ENCODE measurements around the gene ATP9B. TPM values are rescaled to one million over a fixed set of nuclear protein-coding genes. Genes with fewer than 3 reads are reported as not detected.

The ATP9B gene
- total RNA-seq, 1 donor from 2014 or later: 12.6 TPM

GRCh38 chr18:79151191-79151590 lies 82.0 kb downstream of the ATP9B start:
- Mint-ChIP-seq H3K9me3 (ENCODE audit: unreplicated experiment) (no peaks in the 10 kb centered on the region), H3K27me3 (ENCODE audit: low read depth, unreplicated experiment) (no peaks in the 10 kb centered on the region), H3K36me3 (ENCODE audit: low read depth, unreplicated experiment) (peaks cover 5% of the 10 kb centered on the region), H3K27ac (ENCODE audit: unreplicated experiment) (no peak overlapping the region), H3K4me1 (ENCODE audit: low read depth, unreplicated experiment) (peaks cover 3% of the 10 kb centered on the region), H3K4me3 (ENCODE audit: unreplicated experiment) (no peak overlapping the region)
- no peaks in the 10 kb centered on the region for H3K9me3 ChIP-seq (ENCODE audit: insufficient read depth, low read depth, low read length)
- H3K4me2 ChIP-seq (ENCODE audit: low read length): no peak overlapping the region
- H3K9ac ChIP-seq (ENCODE audit: low read length): no peak overlapping the region
- H4K20me1 ChIP-seq (ENCODE audit: insufficient read depth, low read length): no peaks in the 10 kb centered on the region
- no peak for FAIRE-seq
- no peak overlapping the region for H3K4me3 ChIP-seq (ENCODE audit: insufficient read depth, low read depth, low read length)
- DNase-seq (ENCODE audit: low read depth): no peak
- no peaks in the 10 kb centered on the region for H3K36me3 ChIP-seq (ENCODE audit: insufficient read depth, low read length)
- H3K4me1 ChIP-seq (ENCODE audit: insufficient read depth, low read length): peaks cover 3% of the 10 kb centered on the region
- H3K79me2 ChIP-seq (ENCODE audit: insufficient read depth, low read length): no peaks in the 10 kb centered on the region
- no peak overlapping the region for H2AFZ ChIP-seq (ENCODE audit: low read depth, low read length)
- H3K27me3 ChIP-seq (ENCODE audit: insufficient read depth, low read length): no peaks in the 10 kb centered on the region
- H3K27ac ChIP-seq (ENCODE audit: low read depth, low read length): no peak overlapping the region
- TF ChIP-seq CTCF (IDR thresholded peaks at IDR 0.05; ENCODE audit: insufficient read depth, low read depth, low read length) (no peak), EZH2 (IDR thresholded peaks at IDR 0.05; ENCODE audit: insufficient read depth, low read length) (no peak)

GRCh38 chr18:79156327-79156726 lies 87.1 kb downstream of the ATP9B start:
- Histone ChIP-seq H3K27ac (ENCODE audit: low read depth, low read length) (peak overlapping the region; percentile 39), H3K4me1 (ENCODE audit: insufficient read depth, low read length) (peaks cover 3% of the 10 kb centered on the region), H3K4me2 (ENCODE audit: low read length) (peak overlapping the region; percentile 50), H4K20me1 (ENCODE audit: insufficient read depth, low read length) (no peaks in the 10 kb centered on the region), H3K27me3 (ENCODE audit: insufficient read depth, low read length) (no peaks in the 10 kb centered on the region), H3K4me3 (ENCODE audit: insufficient read depth, low read depth, low read length) (no peak overlapping the region), H3K9me3 (ENCODE audit: insufficient read depth, low read depth, low read length) (no peaks in the 10 kb centered on the region), H3K36me3 (ENCODE audit: insufficient read depth, low read length) (no peaks in the 10 kb centered on the region), H2AFZ (ENCODE audit: low read depth, low read length) (no peak overlapping the region), H3K79me2 (ENCODE audit: insufficient read depth, low read length) (no peaks in the 10 kb centered on the region), H3K9ac (ENCODE audit: low read length) (no peak overlapping the region)
- H3K27me3 Mint-ChIP-seq (ENCODE audit: low read depth, unreplicated experiment): no peaks in the 10 kb centered on the region
- no peaks in the 10 kb centered on the region for H3K36me3 Mint-ChIP-seq (ENCODE audit: low read depth, unreplicated experiment)
- no peak for DNase-seq (ENCODE audit: low read depth)
- H3K27ac Mint-ChIP-seq (ENCODE audit: unreplicated experiment): peak overlapping the region; percentile 94
- no peak for FAIRE-seq
- H3K4me3 Mint-ChIP-seq (ENCODE audit: unreplicated experiment): no peak overlapping the region
- peaks cover 11% of the 10 kb centered on the region for H3K4me1 Mint-ChIP-seq (ENCODE audit: low read depth, unreplicated experiment)
- no peaks in the 10 kb centered on the region for H3K9me3 Mint-ChIP-seq (ENCODE audit: unreplicated experiment)
- TF ChIP-seq EZH2 (IDR thresholded peaks at IDR 0.05; ENCODE audit: insufficient read depth, low read length) (no peak), CTCF (IDR thresholded peaks at IDR 0.05; ENCODE audit: insufficient read depth, low read depth, low read length) (no peak)

- Histone ChIP-seq H2AFZ (ENCODE audit: low read depth, low read length) (no peak overlapping the region), H3K4me1 (ENCODE audit: insufficient read depth, low read length) (no peaks in the 10 kb centered on the region), H3K27ac (ENCODE audit: low read depth, low read length) (no peak overlapping the region), H3K9me3 (ENCODE audit: insufficient read depth, low read depth, low read length) (no peaks in the 10 kb centered on the region), H3K79me2 (ENCODE audit: insufficient read depth, low read length) (no peaks in the 10 kb centered on the region), H3K27me3 (ENCODE audit: insufficient read depth, low read length) (no peaks in the 10 kb centered on the region), H3K36me3 (ENCODE audit: insufficient read depth, low read length) (peaks cover 5% of the 10 kb centered on the region), H3K4me2 (ENCODE audit: low read length) (no peak overlapping the region), H3K4me3 (ENCODE audit: insufficient read depth, low read depth, low read length) (no peak overlapping the region), H4K20me1 (ENCODE audit: insufficient read depth, low read length) (no peaks in the 10 kb centered on the region), H3K9ac (ENCODE audit: low read length) (no peak overlapping the region)
- H3K4me1 Mint-ChIP-seq (ENCODE audit: low read depth, unreplicated experiment): peaks cover 8% of the 10 kb centered on the region
- DNase-seq (ENCODE audit: low read depth): peak; percentile 13
- no peak for TF ChIP-seq EZH2 (IDR thresholded peaks at IDR 0.05; ENCODE audit: insufficient read depth, low read length)
- no peak for TF ChIP-seq CTCF (IDR thresholded peaks at IDR 0.05; ENCODE audit: insufficient read depth, low read depth, low read length)
- H3K9me3 Mint-ChIP-seq (ENCODE audit: unreplicated experiment): no peaks in the 10 kb centered on the region
- no peak overlapping the region for H3K27ac Mint-ChIP-seq (ENCODE audit: unreplicated experiment)
- FAIRE-seq: no peak
- no peak overlapping the region for H3K4me3 Mint-ChIP-seq (ENCODE audit: unreplicated experiment)
- H3K27me3 Mint-ChIP-seq (ENCODE audit: low read depth, unreplicated experiment): no peaks in the 10 kb centered on the region
- peaks cover 15% of the 10 kb centered on the region for H3K36me3 Mint-ChIP-seq (ENCODE audit: low read depth, unreplicated experiment)
Observed at GRCh38 chr18:79164706-79165105, 95.5 kb downstream of the ATP9B start.

All from astrocyte (in vitro differentiated cells and primary cell).